D721Med (cell line): ENCODE data around the gene GFER.

Source experiments
- DNase-seq: peaks from one replicate; pipeline ENCODE4 v3.0.0; 2011; ENCODE audit warnings: low spot score; ENCODE audit not compliant: insufficient read length
- FAIRE-seq: peaks from 2 replicates; lab custom pipeline; 2011; peaks lifted over from hg19 to GRCh38; lab: Jason Lieb, UNC
- TF ChIP-seq, protein P1 (sequence below): IDR thresholded peaks from 2 replicates; pipeline ENCODE4 v1.5.1; 2012; ENCODE audit warnings: mild to moderate bottlenecking, control low read depth; ENCODE audit not compliant: insufficient read depth; ENCODE audit errors: missing control alignments

Gene GFER

DNA sequence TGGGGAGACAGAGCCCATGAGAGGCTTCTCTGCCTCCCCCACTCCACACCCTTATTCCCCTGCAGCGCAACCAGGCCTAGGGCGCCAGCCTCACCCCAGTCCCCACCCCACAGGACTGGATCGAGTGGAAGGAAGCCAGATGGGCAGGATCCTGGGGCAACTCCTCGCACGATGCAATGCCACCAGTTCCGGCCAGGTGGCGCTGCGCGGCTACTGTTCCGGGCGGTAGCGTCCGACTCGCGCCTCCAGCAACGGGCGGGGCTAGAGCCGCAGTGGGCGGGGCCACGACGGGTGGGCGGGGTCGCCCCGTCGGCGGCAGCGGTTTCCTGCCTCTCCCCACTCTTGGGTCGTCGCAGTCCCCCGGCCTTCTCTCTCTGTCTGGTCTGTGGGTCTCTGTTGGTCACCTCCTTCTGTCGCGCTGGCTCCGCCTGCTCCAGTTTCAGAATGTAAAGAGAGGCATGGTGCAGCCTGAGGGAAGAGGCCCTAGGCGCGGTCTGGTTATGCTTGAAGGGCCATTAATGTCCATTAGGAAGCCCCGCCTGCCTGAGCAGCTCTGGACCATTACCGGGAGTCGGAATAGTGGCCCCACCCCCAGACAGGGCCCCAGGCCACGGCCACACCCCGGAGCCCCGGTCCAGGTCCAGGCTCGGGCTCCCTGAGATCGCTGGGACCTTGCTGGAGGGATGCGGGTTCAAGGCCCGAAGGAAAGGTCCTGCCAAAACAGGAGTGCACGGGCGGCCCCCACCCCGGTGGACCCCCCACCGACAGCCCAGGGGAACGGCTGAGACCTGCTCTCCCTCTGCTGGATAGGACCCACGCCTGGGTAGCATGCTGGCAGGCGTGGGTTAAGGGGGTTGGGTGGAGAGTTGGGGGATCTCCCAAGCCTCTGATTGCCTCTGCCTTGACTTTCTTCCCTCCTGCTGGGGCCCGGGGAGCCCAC is 39.4 kb downstream of the GFER start:
- TF ChIP-seq, protein P1, sequence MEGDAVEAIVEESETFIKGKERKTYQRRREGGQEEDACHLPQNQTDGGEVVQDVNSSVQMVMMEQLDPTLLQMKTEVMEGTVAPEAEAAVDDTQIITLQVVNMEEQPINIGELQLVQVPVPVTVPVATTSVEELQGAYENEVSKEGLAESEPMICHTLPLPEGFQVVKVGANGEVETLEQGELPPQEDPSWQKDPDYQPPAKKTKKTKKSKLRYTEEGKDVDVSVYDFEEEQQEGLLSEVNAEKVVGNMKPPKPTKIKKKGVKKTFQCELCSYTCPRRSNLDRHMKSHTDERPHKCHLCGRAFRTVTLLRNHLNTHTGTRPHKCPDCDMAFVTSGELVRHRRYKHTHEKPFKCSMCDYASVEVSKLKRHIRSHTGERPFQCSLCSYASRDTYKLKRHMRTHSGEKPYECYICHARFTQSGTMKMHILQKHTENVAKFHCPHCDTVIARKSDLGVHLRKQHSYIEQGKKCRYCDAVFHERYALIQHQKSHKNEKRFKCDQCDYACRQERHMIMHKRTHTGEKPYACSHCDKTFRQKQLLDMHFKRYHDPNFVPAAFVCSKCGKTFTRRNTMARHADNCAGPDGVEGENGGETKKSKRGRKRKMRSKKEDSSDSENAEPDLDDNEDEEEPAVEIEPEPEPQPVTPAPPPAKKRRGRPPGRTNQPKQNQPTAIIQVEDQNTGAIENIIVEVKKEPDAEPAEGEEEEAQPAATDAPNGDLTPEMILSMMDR = peak; percentile 84
- no peak for FAIRE-seq

DNA sequence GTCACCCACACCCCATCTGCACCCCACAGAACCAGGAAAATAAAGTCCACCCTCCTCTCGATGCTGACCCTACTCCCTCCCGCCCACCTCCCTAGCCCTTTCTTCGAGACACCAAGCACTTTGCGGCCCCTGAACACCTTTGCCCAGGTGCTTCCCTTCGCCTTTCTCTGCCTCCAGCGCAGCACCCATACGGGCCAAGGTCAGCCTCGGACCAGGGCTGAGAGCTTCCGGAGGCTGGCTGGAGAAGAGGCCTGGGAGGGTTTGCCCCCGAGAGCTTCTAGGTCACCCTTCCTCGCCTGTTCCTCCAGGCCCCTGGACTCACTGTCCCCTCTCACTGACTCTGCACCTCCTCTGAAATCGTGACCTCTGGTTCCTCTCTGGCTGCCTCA is 40.0 kb downstream of the GFER start:
- FAIRE-seq (no peak), DNase-seq (no peak)
- TF ChIP-seq, protein P1 = no peak

More for the DNA sequence above, 39.4 kb downstream of the GFER start:
- peak; percentile 99 for DNase-seq

DNA sequence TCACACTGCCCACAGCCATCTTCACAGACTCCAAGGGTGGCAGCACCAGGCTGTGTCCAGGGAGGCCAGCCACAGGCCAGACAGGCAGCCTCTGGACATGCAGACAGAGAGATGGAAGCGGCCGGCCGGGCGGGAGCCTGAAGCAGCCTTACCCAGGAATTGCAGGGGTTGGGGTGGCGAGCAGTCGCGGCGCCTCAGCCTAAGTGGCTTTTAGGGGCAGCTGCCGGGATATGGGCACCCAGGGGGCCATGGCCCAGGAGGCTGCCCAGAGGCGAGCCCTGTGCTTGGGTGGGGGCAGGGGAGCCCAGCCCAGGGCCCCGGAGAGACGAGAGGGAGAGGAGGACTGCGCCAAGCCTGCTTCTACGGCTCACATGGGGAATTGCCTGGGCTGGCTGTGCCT is 41.3 kb downstream of the GFER start:
- DNase-seq (no peak), FAIRE-seq (no peak)
- TF ChIP-seq, protein P1 = no peak

DNA sequence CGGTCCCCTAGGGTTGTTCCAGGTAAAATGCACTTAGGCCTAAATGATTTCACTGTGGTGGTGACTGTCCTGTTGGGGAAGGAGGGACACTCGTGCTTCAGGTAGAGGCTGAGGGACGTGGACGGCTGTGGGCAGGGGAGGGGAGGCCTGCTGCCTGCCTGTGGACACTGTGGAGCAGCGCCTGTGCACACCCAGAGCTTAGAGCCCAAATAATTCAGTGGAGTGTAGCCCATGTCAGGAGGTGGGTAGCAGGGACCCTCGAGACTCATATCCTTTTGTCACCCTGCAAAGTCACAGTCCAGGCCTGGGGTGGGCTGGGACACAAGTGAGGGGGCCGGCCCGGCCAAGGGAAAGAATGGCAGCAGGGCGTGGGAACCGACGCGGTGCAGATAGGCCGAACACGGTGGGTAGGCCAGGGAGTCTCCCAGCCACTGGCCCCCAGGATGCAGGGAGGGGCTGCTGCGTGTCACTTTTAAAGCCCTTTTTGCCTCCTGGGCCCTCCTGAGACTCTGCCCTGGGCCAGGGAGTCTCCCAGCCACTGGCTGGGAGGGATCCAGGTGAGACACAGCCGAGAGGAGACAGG is 42.0 kb downstream of the GFER start:
- FAIRE-seq (no peak), DNase-seq (no peak)
- TF ChIP-seq, protein P1 = no peak

DNA sequence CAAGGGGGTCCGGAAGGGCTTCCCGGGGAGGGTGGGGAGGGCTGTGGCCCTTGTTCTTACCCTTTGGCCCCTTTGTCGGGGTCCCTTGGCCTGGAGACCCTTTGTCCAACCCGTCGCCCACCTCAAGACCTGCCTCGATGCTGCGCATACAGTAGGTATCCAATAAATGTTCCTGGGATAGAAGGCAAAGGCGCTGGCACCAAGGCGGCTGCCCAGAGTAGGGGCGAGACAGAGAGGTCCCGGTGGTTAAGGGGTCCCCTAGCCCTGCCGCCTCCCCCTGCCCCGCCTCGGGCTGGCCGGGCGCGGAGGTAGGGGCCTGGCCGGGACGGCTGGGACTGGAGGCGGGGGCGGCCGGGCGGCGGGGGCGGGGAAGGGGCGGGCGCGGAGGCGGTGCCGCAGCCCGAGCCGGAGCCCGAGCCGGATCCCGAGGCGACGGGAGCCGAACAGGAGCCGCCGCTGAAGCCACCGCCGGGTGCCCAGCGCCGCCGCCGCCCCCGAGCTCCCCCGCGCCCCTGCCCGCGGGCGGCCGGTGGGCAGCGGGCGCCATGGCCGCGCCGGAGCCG is 42.5 kb downstream of the GFER start, which contains the start of gene NHERF2:
Gene NHERF2 (plus strand): TSS at position 442 of the 563 bp plus-strand sequence. CDS start 104 bp downstream, at position 546.
- DNase-seq (peak; percentile 82), FAIRE-seq (no peak)
- TF ChIP-seq, protein P1 = no peak

DNA sequence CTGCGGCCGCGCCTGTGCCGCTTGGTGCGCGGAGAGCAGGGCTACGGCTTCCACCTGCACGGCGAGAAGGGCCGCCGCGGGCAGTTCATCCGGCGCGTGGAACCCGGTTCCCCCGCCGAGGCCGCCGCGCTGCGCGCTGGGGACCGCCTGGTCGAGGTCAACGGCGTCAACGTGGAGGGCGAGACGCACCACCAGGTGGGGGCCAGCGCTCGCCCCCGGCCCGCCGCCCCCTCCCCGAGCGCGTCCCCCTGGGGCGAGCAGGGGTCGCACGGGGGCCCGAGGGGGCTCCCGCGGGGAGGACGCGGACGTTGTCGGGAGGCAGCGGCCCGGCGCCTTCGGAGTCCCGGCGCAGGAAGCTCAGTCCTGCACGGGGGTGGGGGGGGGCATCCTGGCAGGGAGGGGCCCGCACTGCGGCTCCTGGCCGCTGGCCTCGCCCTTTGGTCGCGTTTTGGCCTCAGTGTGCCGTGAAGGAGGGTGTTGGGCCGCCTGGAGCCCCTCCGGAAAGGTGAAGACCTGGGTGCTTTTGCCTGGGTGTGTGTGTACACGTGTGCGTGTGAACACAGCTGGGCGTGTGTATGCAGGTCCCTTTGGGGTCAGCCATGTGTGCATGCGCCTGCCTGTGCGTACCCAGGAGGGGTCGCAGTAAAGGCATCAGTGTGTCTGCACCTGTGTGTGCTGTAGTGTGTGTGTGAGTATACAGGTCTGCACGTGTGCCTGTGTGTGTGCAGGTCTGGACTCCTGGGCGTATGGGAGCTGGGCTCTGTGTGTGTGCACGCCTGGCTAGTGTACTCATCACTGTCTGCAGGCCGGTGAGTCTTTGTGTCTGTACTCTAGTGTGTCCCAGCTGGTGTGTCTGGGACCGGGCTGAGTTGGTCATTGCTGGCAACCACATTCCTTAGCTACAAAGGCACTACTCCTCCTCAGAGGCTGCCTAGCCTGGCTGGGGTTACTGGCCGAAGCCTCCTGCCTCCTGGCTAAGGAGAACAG is 43.3 kb downstream of the GFER start:
- TF ChIP-seq, protein P1 = no peak
- DNase-seq (no peak), FAIRE-seq (no peak)
